GM13976 (cell line): ENCODE measurements around the gene CD27.
"Not testable (repeated sequence)": the region's sequence is repeated elsewhere in the genome, so short reads cannot be mapped to it uniquely, and the experiment has no call there.

Experiments used
- DNase-seq: peaks from one replicate; pipeline ENCODE4 v3.0.0; 2012; ENCODE audit warnings: low spot score
- in situ Hi-C: fragments of 300-500 bp; cut with MboI; formaldehyde crosslinking; loops from one replicate; pipeline ENCODE4 v1.12.0; 2022; ENCODE audit warnings: low sequenced_read_pairs, mixed read lengths, inconsistent platforms; ENCODE audit not compliant: unreplicated experiment
- TF ChIP-seq, protein P1 (sequence below): IDR thresholded peaks from 2 replicates; pipeline ENCODE4 v1.5.1; 2012; ENCODE audit warnings: borderline replicate concordance, mild to moderate bottlenecking; ENCODE audit not compliant: insufficient read depth; ENCODE audit errors: extremely low read depth, missing control alignments, control extremely low read depth

Gene CD27

GRCh38 chr12:6492838-6493496, 48.2 kb downstream of the CD27 start, which contains the start of gene MRPL51:
Gene MRPL51 (minus strand): TSS chr12:6493262. CDS start chr12:6493136, 126 bp downstream.
- TF ChIP-seq, protein P1, sequence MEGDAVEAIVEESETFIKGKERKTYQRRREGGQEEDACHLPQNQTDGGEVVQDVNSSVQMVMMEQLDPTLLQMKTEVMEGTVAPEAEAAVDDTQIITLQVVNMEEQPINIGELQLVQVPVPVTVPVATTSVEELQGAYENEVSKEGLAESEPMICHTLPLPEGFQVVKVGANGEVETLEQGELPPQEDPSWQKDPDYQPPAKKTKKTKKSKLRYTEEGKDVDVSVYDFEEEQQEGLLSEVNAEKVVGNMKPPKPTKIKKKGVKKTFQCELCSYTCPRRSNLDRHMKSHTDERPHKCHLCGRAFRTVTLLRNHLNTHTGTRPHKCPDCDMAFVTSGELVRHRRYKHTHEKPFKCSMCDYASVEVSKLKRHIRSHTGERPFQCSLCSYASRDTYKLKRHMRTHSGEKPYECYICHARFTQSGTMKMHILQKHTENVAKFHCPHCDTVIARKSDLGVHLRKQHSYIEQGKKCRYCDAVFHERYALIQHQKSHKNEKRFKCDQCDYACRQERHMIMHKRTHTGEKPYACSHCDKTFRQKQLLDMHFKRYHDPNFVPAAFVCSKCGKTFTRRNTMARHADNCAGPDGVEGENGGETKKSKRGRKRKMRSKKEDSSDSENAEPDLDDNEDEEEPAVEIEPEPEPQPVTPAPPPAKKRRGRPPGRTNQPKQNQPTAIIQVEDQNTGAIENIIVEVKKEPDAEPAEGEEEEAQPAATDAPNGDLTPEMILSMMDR, result no peak
- in situ Hi-C loops, result no loop called here
- DNase-seq, result peak; percentile 93

- peak; percentile 95 for DNase-seq
- in situ Hi-C loops, result no loop called here
- TF ChIP-seq, protein P1, result no peak
Measured at GRCh38 chr12:6493497-6494257, 48.9 kb downstream of the CD27 start, which contains the start of gene NCAPD2. Gene NCAPD2 (plus strand): TSS chr12:6494102. CDS start chr12:6495099, 997 bp downstream.

DNA sequence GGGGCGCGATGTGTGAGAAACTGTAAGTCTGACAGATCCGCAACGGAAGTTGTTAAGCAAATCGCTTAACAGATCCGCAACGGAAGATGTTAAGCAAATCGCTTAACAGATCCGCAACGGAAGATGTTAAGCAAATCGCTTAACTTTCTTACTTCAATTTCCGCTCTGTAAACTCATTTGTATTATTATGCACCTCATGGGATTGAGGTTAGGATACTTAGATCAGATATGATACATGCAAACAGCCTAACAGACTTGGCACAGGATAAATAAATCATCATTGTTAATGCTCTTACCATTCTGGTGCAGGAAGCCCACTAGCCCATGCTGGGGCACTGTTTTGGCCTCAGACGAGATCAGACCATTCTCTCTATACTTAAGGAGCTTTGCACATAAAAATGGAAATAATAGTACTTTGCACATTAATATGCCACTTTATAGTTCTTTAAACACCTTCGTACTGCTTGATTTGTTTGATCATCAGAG, 49.5 kb downstream of the CD27 start:
- no peak for DNase-seq
- in situ Hi-C loops, result no loop called here
- TF ChIP-seq, protein P1, result no peak

DNA sequence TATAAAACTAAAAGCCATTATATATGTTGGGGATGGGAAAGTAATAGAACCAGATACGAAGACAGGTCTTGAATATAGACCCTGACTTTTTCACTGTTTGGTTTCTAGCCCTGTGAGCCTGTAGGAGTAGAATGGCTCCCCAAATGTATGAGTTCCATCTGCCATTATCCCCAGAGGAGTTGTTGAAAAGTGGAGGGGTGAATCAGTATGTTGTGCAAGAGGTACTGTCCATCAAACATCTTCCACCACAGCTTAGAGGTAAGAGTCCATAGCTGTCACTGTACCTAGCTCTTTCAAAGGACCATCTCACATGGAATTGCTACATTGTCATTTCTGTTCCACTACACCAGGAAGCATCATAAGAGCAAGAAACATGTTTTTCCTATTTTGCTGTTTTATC, 50.2 kb downstream of the CD27 start:
- DNase-seq, result no peak
- in situ Hi-C loops, result no loop called here
- TF ChIP-seq, protein P1, result no peak

DNA sequence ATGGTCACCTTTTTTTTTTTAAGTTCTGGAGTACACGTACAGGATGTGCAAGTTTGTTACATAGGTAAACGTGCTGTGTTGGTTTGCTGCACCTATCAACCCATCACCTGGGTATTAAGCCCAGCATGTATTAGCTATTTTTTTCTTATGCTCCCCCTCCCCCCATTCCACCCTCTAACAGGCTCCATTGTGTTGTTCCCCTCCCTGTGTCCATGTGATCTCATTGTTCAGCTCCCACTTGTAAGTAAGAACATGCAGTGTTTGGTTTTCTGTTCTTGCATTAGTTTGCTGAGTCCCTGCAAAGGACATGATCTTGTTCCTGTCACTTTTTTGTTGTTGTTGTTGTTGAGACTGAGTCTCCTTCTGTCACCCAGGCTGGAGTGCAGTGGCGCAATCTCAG, 52.5 kb downstream of the CD27 start:
- in situ Hi-C loops, DNase-seq: not testable (repeated sequence)

DNA sequence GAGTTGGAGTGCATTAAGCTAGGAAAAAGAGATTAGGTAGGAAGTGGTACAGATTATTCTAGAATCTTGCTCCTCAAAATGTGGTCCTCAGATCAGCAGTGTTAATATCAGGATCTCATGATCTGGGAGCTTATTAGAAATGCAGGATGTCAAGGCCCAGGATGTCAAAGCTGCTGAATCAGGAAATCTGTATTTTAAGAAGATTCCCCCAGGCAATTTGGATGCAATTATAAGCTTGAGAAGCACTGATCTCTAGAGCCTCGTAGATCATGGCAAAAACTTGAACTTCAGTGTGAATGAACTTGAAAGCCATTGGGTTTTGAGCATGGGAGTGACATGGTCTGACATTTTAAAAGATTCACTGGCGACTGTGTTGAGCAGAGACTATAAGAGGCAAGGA, 55.7 kb downstream of the CD27 start:
- DNase-seq, result no peak
- in situ Hi-C loops, result no loop called here
- TF ChIP-seq, protein P1, result no peak
